Measurements from ENCODE around the gene DSP. TPM values are rescaled to one million over a fixed set of nuclear protein-coding genes. Genes with fewer than 3 reads are reported as not detected.

DSP gene
- total RNA-seq, 1 experiment from 2014 or later = 104 TPM

DNA sequence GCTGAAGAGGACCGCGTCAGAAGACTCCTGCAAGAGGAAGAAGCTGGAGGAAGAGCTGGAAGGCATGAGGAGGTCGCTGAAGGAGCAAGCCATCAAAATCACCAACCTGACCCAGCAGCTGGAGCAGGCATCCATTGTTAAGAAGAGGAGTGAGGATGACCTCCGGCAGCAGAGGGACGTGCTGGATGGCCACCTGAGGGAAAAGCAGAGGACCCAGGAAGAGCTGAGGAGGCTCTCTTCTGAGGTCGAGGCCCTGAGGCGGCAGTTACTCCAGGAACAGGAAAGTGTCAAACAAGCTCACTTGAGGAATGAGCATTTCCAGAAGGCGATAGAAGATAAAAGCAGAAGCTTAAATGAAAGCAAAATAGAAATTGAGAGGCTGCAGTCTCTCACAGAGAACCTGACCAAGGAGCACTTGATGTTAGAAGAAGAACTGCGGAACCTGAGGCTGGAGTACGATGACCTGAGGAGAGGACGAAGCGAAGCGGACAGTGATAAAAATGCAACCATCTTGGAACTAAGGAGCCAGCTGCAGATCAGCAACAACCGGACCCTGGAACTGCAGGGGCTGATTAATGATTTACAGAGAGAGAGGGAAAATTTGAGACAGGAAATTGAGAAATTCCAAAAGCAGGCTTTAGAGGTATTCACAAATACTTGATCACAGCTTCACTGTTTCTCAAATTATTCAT is 39.6 kb downstream of the DSP start:
- Histone ChIP-seq H3K9me2 (ENCODE audit: insufficient read depth) (no peaks in the 10 kb centered on the region), H2AFZ (ENCODE audit: low read depth, low read length, poor library complexity, severe bottlenecking) (no peak overlapping the region), H3K9ac (ENCODE audit: low read length) (no peak overlapping the region), H3K9me3 (ENCODE audit: control insufficient read depth in 1 of 2, insufficient read depth in 1 of 2, low read depth in 1 of 2, low read length in 2 of 2) (no peaks in the 10 kb centered on the region), H3K4me1 (ENCODE audit: control insufficient read depth in 1 of 2, insufficient read depth in 2 of 2, low read length in 2 of 2) (no peaks in the 10 kb centered on the region), H3K79me2 (ENCODE audit: insufficient read depth, low read length) (no peaks in the 10 kb centered on the region), H3K4me3 (replicated peaks in 1 of 2; ENCODE audit: low read depth in 1 of 2, low read length in 2 of 2) (no peak overlapping the region), H4K20me1 (ENCODE audit: insufficient read depth) (no peaks in the 10 kb centered on the region), H3K4me2 (ENCODE audit: low read length) (no peak overlapping the region), H3K27ac (ENCODE audit: low read depth, low read length) (no peak overlapping the region), H3K27me3 (ENCODE audit: insufficient read depth, low read length) (no peaks in the 10 kb centered on the region), H3K36me3 (ENCODE audit: control insufficient read depth in 1 of 2, insufficient read depth in 2 of 2, low read length in 2 of 2) (peaks cover 62 to 80% of the 10 kb centered on the region in 2 experiments)
- intact Hi-C loops (cut with micrococcal nuclease) = no loop called here
- ATAC-seq (no peak), DNase-seq (ENCODE audit: low read depth, low spot score) (no peak)
- no peak for TF ChIP-seq REST (IDR thresholded peaks at IDR 0.05; ENCODE audit: low read depth)
- TF ChIP-seq POLR2A (IDR thresholded peaks at IDR 0.05; ENCODE audit: borderline replicate concordance, extremely low read depth, insufficient read depth, insufficient read length) = no peak
- TF ChIP-seq JUND (IDR thresholded peaks at IDR 0.05) = no peak
- TF ChIP-seq YY1 (IDR thresholded peaks at IDR 0.05; ENCODE audit: extremely low read depth, insufficient replicate concordance, low read depth, low read length) = no peak
- no peak for TF ChIP-seq ZFX (IDR thresholded peaks at IDR 0.05)
- no peak for TF ChIP-seq EZH2 (IDR thresholded peaks at IDR 0.05)
- no TSS peak for BruUV-seq (replicated peaks)
- ChIA-PET POLR2A (no interaction called here), CTCF (no interaction called here), RAD21 (ENCODE audit: low non-redundant PET in 1 of 2, low total read pairs in 2 of 2, uncharacterized antibody in 2 of 2, unreplicated experiment in 2 of 2) (no interaction called here)

Data from HCT116 (cell line).